ENCODE measurements around the gene PNP.

The PNP gene

DNA sequence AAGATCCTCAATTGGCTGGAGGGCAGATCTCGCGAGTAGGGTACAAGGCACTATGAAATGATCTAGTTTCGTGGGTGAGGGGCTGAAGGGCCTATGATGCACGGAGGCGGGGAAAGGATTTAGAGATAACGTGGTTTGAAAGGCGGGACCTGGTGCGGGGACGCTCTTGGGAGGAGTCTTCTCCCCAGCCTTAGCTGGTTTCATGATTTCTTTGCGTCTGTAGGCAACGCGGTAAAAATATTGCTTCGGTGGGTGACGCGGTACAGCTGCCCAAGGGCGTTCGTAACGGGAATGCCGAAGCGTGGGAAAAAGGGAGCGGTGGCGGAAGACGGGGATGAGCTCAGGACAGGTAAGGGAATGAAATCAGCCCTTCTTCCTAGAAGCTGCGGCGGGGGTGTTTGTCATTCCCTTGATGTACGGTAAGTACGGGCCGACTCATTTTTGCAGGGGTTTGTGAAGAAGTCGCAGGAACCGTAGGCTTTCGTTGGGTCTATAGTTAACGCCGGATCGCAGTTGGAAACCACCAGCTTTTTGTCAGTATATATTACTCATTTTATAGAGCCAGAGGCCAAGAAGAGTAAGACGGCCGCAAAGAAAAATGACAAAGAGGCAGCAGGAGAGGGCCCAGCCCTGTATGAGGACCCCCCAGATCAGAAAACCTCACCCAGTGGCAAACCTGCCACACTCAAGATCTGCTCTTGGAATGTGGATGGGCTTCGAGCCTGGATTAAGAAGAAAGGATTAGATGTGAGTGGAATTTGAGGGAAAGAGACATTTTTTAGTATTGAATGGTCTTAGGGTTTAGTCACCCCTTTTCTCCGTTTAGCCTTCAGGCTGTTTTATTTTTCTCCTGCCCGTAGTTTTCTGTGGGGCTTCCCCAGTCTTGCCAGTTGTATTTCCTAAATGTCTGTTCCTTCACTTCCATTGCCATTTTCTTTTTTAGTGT, 13.6 kb upstream of the PNP start:
- DNase-seq (ENCODE audit: low spot score): peak; percentile 71

DNA sequence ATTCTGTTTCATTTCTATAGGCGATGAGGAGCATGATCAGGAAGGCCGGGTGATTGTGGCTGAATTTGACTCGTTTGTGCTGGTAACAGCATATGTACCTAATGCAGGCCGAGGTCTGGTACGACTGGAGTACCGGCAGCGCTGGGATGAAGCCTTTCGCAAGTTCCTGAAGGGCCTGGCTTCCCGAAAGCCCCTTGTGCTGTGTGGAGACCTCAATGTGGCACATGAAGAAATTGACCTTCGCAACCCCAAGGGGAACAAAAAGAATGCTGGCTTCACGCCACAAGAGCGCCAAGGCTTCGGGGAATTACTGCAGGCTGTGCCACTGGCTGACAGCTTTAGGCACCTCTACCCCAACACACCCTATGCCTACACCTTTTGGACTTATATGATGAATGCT, 12.2 kb upstream of the PNP start:
- DNase-seq (ENCODE audit: low spot score): no peak

DNA sequence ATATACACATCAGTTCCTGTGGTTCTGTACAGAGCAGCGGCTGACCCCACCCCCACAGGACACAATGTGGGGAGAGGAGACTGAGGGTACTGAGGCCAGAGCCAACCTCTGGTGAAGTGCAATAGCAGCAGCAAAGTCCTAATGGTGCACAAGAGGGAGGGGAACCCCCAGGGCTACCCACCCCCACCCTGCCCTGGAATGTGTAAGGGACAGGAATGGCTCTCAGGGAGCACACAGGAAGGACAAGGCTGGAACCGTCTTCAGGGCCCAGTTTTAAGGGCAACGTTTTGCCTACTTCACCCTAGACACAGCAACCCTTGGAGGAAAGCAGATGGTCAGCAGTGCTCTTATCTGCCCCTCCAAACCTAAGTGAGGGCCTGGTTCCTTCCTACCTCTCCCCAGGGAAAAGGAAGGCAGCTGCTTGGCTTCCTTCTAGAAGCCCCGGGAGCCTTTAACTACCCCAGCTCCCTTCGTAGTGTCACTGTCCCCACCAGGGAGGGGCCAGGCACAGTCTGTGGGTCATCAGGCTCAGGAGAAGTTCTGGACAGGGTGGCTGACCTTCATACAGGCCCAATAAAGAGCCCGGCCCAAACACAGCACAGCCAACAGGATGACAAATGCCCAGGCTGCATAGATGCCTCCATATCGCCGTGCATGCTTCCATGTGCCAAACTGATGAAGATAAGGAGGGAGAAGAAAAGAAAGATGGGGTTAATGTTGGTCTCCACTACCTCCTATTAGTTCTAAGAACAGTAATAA, 11.0 kb upstream of the PNP start:
- DNase-seq (ENCODE audit: low spot score): no peak

DNA sequence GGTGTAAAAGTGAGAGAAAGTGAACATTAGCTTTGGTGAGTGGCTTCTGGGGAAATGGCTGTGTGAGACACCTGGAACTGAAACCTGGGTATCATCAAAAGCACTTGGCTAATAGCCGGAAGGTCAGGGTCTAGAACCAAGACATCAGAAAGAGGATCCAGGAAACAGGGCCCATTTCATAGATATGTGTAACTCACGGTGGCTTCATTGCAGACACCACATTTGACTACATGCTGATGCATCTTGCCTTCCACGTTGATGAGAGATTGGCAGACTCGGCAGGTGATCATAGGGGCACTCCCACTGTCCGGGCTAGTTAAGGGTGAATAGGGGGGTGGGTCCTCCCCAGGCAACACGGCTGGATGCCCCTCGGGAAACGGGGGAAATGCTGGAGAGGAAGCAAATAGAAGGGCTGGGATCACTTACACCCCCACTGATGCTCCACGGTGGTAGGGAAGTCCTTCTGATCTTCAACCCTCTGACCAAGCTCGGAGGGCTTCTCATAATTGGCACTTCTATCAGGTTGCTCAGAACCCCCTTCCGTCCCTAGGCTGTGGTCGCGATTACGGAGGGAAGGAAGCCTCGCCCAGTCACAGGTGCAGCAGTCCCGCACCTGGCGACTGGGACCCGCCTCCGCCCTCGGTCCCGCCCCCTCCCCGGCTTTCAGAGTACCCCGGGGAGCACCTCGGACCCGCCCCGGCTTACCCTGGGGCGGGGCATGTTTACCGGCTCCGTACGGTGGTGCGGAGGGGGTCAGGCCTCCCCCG, 8.6 kb upstream of the PNP start:
- no peak for DNase-seq (ENCODE audit: low spot score)

DNA sequence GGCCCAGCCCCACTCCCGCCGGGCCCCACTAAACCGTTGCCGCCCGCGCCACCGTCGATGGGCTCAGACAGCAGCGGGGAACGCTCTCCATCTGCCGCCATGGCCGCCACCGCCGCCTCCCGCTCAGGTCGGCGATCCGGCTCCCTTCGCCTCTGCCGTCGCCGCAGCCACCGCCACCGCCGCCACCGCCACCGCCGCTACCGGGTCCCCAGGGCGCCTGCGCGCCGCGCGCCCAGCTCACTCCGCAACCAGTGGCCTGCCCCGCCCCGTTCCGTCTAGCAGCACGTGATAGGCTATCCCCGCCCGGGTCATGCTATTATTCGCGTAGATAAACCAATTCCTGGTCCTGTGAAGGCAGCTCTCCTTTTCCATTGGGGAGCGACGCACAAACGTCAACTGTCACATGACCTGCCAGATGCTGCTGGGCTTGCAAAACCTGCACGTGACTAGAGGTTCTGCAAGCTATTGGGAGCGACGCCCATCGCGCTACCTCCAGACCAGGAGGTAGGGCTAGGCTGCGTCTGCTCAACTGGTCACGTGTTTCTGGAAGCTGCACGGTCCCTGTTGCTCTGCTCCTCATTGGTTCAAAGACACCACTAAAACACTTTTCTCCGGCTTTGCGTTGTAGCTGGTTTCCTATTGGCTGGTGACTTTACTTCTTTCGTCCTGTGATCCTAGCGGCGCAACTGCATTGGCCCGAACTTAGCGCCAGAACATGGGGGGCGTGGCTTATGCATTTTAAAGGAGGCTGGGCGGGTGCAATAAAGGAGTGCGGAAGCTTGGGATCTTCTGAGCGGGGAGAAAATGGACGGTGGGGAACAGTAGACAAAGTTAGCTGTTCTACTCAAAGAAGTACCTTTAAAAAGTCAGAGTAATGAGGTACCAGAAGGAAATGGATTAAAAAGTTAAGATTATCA, 7.7 kb upstream of the PNP start, which contains the start of gene PIP4P1:
TSS of gene PIP4P1 (minus strand) at position 210 of the 917 bp plus-strand sequence. CDS start at position 101, 109 bp downstream.
- DNase-seq (ENCODE audit: low spot score): peak; percentile 93

DNA sequence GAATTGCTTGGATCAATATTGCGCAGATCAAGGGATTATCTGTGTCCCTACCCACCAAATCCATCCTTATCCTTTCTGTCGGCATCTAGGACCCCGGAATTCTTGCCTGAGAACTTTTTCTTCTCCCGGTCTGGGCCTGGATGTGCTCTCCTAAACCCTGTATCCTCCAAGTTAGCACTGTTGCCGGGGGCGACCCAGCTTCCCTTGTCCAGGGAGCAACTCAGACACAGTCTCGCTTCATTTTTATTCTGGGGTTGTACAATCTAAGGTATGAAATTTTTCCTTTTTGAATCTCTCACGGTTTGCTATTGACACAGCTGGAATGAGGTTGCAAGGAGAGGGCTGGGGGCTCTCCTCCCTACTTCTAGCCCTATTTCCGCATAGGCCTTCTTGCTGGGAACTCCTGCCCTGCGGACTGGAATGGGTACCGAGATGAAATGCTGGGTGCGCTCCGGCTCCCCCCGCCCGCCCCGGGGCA, 403 bp upstream of the PNP start:
- DNase-seq (ENCODE audit: low spot score): peak; percentile 18

DNA sequence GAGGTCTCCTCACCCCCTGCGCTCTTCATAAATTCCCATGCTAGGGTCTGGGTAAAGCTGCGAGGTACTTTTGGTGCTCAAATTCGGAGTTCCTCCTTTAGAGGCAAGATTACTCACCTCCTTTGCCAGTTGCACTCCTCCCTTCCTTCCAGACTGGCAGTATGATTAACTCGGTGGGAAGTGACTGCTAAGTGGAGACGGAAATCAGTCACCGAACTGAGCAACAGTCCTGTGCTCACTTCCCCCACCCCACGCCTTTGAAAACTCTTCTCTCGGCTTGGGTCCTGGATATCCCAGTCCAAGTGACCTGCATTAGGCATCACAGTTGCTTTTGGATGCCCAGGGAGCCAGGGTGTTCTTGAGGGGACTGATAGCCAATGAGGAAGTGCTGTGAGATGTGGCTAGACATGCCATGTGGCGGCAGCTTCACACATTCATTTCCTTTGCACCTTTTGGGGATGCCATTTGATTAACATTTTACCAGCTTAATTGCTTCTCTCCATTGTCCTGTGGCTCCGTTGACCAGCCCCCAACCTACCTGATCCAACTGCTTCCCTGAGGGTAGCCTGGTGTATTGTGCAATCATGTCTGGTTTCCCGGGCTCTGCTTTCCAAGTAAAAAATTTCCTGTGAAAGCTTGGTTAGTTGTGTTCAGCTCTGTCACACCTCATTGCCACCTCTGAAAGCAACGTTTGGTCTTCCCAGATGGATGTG, 840 bp downstream of the PNP start:
- peak; percentile 26 for DNase-seq (ENCODE audit: low spot score)

DNA sequence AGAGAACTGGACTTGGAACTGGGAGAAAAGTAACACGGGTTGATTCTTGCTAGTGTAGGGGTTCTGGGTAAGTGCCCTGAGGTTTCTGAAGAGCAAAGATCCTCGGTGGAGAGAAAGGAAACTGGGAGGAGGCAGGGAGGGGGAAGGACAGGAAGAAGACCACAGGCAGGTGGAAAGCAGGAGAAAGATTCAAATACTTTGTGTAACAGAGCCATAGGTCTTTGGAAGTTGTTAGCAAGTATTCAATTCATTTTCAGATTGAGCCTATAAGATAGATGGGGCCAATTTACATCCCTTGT, 1.3 kb downstream of the PNP start:
- no peak for DNase-seq (ENCODE audit: low spot score)

DNA sequence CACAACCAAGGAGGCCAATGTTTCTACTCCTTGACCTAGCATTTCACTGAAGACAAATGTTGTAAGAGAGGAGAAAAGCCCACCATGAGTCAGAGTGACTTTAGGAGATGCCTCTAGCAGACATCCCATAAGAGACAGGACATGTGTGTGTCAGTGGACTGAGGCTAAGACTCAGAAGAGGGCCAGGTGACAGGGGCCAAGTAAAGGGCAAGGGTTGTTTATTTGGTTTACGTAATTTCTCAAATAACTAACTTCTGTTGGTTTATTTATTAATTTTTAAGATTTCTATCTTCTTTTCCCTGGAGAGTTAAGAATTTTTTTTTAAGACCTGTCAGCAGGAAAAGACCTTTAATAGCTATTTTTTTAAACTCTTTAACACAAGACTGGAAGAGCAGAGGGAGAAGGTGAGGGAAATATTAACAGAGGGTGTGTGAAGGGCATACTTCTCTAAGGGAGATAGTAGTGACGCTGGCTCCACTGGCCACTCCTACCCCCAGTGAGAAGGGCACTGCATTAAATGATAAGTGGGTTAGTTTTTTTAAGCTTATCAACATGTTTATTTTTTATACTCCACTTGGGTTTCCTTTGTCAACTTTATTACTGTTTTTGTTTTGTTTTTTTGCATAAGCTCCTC, 3.4 kb downstream of the PNP start:
- DNase-seq (ENCODE audit: low spot score): no peak

DNA sequence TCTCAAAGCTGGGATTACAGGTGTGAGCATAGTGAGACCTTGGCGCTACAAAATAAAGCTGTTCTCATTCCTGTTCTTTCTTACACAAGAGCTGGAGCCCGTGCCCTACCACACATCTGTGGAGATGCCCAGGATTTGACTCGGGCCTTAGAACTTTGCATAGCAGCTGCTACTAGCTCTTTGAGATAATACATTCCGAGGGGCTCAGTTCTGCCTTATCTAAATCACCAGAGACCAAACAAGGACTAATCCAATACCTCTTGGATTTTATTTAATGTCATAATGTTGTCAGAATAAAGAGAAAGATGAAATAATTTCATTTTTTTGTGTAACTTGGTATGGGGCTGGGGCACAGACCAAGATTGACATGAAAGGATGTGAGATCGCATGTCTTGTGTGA, 7.6 kb downstream of the PNP start:
- no peak for DNase-seq (ENCODE audit: low spot score)

DNA sequence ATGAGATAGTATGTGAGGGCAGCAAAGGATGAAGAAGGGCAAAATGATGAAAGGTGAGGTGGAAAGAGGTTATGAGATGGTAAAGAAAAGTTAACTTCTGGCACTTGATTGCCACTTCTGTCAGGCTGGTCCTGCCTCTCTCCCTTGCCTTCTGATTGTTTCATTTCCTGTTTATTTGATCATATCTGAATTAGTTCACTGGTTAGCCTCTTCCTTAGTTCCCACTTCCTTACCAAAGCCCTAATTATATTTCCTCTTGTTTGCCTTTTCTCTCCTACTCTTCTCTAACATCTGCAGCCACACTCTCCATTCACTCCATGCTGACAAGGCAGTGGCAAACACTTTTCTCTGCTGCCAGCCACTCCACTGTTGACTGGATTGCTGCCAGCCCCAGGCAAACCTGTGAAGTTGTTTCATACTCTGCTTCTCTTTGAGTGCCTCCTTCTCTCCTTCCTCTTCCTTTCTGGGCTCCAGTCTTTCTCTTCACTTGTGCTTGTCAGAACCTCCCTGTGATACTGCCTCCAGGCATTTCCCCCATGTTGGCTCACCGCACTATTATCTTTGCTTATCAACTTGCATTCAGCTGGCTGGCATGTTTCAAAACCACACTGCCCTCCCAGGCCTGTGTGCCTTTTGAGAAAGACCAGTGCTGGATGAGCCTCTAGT, 8.1 kb downstream of the PNP start:
- DNase-seq (ENCODE audit: low spot score): no peak

DNA sequence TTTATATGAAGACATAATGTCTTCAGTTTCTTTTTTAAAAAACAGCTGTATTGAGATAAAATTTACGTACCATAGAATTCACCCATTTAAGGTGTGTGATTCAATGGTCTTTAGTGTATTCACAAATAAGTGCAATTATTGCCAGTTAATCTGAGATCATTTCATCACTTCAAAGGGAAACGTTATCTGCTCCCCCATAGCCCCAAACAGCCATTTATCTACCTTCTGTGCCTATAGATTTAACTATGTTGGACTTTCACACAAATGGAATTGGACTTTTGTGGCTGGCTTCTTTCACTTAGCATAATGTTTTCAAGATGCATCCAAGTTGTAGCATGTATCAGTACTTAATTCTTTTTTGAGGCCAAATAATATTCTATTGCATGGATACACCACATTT, 9.7 kb downstream of the PNP start:
- DNase-seq (ENCODE audit: low spot score): no peak

DNA sequence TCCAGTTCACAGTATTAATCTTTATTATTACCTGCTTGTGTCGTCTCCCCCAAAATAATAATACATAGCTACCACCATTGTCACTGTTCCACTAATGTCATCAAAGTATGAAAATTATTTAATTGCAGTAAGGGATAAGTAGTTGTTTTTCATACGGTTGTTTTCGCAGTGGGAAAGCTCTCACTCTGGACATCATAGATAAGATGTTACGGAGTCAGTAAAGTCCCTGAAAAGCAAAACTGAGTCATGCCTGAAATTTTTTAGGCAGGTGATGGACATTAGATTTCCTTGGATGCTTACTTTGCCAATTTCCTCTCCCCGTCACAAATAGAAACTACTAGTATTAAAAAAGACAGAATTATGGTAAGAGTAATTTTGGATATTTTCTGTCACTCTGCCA, 13.2 kb downstream of the PNP start:
- no peak for DNase-seq (ENCODE audit: low spot score)

DNA sequence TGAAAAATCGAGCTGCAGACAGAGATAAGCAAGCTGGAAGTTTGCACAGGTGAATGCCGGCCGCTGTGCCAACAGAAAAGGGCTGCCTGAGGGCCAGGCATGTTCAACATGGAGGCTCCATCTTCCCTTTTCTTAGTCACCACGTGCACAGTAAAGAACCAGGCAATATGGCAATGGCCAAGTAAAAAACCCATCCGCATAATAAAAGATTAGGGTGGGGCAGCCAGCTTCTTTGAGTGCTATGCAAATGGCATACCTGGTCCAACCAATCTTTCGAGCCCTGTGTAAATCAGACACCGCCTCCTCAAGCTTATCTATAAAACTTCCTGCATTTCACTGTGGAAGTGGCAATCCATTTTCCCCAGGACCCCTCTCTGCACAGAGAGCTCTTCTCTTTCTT, 16.7 kb downstream of the PNP start:
- DNase-seq (ENCODE audit: low spot score): no peak

DNA sequence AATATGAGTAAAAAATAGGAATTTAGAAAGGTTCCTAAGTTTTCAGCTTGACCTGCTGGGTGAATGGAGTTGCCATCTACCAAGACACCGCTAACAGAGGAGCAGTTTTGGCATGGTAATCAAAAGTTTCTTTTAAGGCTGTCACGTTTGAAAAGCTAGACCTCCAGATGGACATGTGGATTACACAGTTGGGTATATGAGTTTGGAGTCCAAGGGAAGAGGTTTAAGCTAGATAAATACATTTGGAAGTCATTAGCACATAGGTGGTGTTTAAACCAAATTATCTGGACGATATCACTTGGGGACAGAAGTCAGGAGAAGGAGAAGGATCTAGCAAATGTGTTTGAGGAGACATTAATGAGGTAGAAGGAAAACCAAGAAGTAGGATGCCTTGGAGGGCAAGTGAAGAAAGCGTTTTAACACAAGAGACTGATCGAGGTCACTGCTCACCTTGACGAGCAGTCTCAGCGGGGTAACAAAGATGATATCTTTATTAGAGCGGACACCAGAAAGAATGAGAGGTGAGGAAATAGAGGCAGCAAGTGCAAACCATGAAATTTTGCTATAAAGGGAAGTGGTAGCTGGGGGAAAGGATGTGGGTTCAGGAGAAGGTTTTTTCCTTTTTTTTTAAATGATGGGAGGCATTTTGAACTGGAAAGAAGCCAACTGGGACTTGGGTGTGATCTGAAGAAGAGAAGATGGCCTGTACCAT, 17.6 kb downstream of the PNP start:
- DNase-seq (ENCODE audit: low spot score): no peak

DNA sequence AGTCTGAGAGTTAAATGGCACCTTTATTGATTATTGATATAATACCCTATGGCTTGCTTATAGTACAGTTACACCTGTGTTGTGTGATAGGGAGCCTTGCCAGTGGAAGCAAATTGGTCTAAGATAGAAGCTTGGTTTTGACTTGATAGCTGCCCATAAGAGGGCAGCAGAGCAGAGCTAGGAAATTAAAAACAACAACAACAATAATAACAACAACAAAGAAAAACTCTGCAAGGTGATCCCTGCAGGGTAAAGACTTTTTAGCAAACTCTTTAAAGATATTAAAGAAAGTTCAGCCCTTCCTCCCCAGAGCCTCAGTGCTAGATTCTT, 18.2 kb downstream of the PNP start:
- no peak for DNase-seq (ENCODE audit: low spot score)

DNA sequence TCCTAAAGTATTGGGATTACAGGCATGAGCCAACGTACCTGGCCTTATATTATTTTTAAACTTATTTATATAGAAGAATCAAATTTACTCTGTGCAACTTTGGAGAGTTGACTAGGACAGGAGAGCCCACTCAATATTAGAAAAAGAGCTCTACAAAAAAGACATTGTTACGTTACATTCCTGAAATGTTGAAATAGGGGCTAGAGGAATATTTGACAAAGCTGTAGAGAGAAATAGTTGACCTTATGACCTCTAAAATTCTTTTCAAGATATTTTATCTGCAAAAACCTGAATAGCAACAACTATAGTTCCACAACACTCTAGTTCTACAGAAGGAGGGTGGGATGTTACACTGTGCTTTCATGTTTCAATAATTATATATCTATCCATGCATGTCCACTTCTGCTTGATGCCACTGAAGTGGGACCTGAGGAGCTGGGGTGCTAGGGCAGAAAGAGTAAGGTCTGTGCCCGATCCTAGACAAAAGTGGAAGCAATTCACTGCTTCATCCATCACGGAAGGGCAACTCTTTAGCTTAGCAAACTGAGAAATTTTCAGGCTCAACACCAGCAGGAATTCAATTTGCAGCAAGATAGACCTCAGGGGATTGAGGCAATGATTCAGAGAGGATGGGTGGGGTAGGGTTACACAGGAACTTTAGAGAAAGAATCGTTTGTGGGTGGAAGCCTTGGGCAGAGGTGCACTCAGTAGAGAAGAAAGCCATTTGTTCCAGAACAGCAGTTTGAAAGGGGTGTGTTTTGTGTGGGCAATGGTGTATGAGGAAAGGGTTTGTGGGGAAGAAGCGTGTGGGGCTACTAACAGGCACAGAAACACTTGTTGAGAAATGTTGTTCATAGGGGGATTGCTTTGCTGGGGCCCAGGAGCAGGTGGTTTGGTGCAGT, 20.1 kb downstream of the PNP start:
- no peak for DNase-seq (ENCODE audit: low spot score)

DNA sequence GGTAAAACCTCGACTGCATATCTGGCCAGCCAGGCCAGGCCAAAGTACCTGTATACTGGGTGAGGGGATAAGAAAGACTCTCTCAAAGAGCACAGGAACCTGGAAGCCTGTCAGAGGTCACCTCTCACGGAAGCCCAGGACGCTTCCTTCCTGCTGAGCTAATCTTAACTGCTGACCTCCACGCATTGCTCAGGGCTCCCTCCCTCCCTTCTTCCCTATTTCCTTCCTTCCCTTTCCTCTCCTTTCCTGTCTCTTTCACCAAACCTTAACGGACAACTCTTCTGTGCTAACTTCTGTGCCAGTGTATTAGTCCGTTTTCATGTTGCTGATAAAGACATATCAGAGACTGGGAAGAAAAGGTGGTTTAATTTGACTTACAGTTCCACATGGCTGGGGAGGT, 21.4 kb downstream of the PNP start:
- DNase-seq (ENCODE audit: low spot score): no peak
